Neutrophil (primary cell): ENCODE measurements around the gene LIMS1.
"Not testable (repeated sequence)": the region's sequence is repeated elsewhere in the genome, so short reads cannot be mapped to it uniquely, and the experiment has no call there.

Experiments
- H3K27ac ChIP-seq: fragments of 200-600 bp; sonication (generic); 2 replicates; pipeline ENCODE4 v1.5.1; 2016; ENCODE audit warnings: mild to moderate bottlenecking, moderate library complexity
- H3K27me3 ChIP-seq: fragments of 200-600 bp; sonication (generic); 2 replicates; pipeline ENCODE4 v1.6.0; 2016; ENCODE audit warnings: mild to moderate bottlenecking
- H3K36me3 ChIP-seq: fragments of 200-600 bp; sonication (generic); 2 replicates; pipeline ENCODE4 v1.5.1; 2017
- H3K4me1 ChIP-seq, 2 experiments: fragments of 200-600 bp in 1 of 2; sonication (generic) in 1 of 2; 1 replicate in 1 of 2; 2 replicates in 1 of 2; pipeline versions ENCODE4 v1.5.1 to v1.6.1; 2013 to 2016; ENCODE audit warnings: low read depth in 1 of 2, low read length in 1 of 2, mild to moderate bottlenecking in 1 of 2, moderate library complexity in 1 of 2; ENCODE audit not compliant: control insufficient read depth in 1 of 2, insufficient read depth in 1 of 2
- H3K4me3 ChIP-seq, 2 experiments: fragments of 200-600 bp in 1 of 2; sonication (generic) in 1 of 2; 1 replicate in 1 of 2; 2 replicates in 1 of 2; pipeline ENCODE4 v1.5.1; 2013 to 2016; ENCODE audit warnings: low read depth in 1 of 2, low read length in 1 of 2, mild to moderate bottlenecking in 1 of 2, moderate library complexity in 1 of 2
- H3K9me3 ChIP-seq: fragments of 200-600 bp; sonication (generic); 2 replicates; pipeline ENCODE4 v1.5.1; 2016
- CTCF ChIP-seq: fragments of 200-600 bp; sonication (generic); IDR thresholded peaks from 2 replicates; pipeline ENCODE4 v1.5.1; 2016; ENCODE audit warnings: antibody characterized with exemption

The LIMS1 gene

GRCh38 chr2:108514478-108514877 lies 19.8 kb upstream of the LIMS1 start:
- not testable (repeated sequence) for H3K36me3 ChIP-seq, H3K4me3 ChIP-seq, H3K27me3 ChIP-seq, H3K27ac ChIP-seq, H3K9me3 ChIP-seq, H3K4me1 ChIP-seq

GRCh38 chr2:108524688-108525087 lies 9.6 kb upstream of the LIMS1 start:
- not testable (repeated sequence) for H3K36me3 ChIP-seq, H3K4me1 ChIP-seq, H3K9me3 ChIP-seq, H3K4me3 ChIP-seq, H3K27ac ChIP-seq, H3K27me3 ChIP-seq

GRCh38 chr2:108525258-108525657 lies 9.0 kb upstream of the LIMS1 start:
- not testable (repeated sequence) for H3K4me3 ChIP-seq, H3K9me3 ChIP-seq, H3K4me1 ChIP-seq, H3K27me3 ChIP-seq, H3K27ac ChIP-seq, H3K36me3 ChIP-seq

GRCh38 chr2:108531674-108532055 lies 2.6 kb upstream of the LIMS1 start:
- H3K4me3 ChIP-seq, result no peak overlapping the region
- no peak overlapping the region for H3K27ac ChIP-seq
- peaks cover 22 to 24% of the 10 kb centered on the region in 2 experiments for H3K4me1 ChIP-seq
- no peaks in the 10 kb centered on the region for H3K27me3 ChIP-seq
- no peaks in the 10 kb centered on the region for H3K9me3 ChIP-seq
- no peaks in the 10 kb centered on the region for H3K36me3 ChIP-seq
- no peak for TF ChIP-seq CTCF

GRCh38 chr2:108534584-108535356 lies 500 bp downstream of the LIMS1 start:
- Histone ChIP-seq H3K4me1 (peaks cover 22 to 24% of the 10 kb centered on the region in 2 experiments), H3K36me3 (no peaks in the 10 kb centered on the region), H3K9me3 (no peaks in the 10 kb centered on the region), H3K27ac (peak overlapping the region; percentile 81), H3K4me3 (peak overlapping the region; percentile 88 to 97), H3K27me3 (no peaks in the 10 kb centered on the region)
- no peak for TF ChIP-seq CTCF

GRCh38 chr2:108535357-108535631 lies 1.0 kb downstream of the LIMS1 start:
- H3K9me3 ChIP-seq, result no peaks in the 10 kb centered on the region
- peak overlapping the region; percentile 81 for H3K27ac ChIP-seq
- H3K27me3 ChIP-seq, result no peaks in the 10 kb centered on the region
- H3K4me1 ChIP-seq, result peaks cover 22 to 24% of the 10 kb centered on the region in 2 experiments
- no peak for TF ChIP-seq CTCF
- peak overlapping the region; percentile 88 to 97 for H3K4me3 ChIP-seq
- H3K36me3 ChIP-seq, result no peaks in the 10 kb centered on the region

- no peaks in the 10 kb centered on the region for H3K9me3 ChIP-seq
- H3K4me1 ChIP-seq, result peaks cover 22 to 24% of the 10 kb centered on the region in 2 experiments
- no peaks in the 10 kb centered on the region for H3K36me3 ChIP-seq
- TF ChIP-seq CTCF, result no peak
- H3K27ac ChIP-seq, result no peak overlapping the region
- H3K4me3 ChIP-seq, result no peak overlapping the region
- H3K27me3 ChIP-seq, result no peaks in the 10 kb centered on the region
These were observed 2.0 kb downstream of the LIMS1 start for GRCh38 chr2:108536133-108536780.
